GM18502 (cell line): ENCODE data around the gene LRRC17.
"Not testable (repeated sequence)": the region's sequence is repeated elsewhere in the genome, so short reads cannot be mapped to it uniquely, and the experiment has no call there.

Experiments
- ATAC-seq: cut with Tn5 transposase; IDR thresholded peaks from one replicate; pipeline ENCODE4 v1.9.1; 2021; ENCODE audit warnings: mild to moderate bottlenecking; ENCODE audit not compliant: unreplicated experiment, poor library complexity

Gene LRRC17

DNA sequence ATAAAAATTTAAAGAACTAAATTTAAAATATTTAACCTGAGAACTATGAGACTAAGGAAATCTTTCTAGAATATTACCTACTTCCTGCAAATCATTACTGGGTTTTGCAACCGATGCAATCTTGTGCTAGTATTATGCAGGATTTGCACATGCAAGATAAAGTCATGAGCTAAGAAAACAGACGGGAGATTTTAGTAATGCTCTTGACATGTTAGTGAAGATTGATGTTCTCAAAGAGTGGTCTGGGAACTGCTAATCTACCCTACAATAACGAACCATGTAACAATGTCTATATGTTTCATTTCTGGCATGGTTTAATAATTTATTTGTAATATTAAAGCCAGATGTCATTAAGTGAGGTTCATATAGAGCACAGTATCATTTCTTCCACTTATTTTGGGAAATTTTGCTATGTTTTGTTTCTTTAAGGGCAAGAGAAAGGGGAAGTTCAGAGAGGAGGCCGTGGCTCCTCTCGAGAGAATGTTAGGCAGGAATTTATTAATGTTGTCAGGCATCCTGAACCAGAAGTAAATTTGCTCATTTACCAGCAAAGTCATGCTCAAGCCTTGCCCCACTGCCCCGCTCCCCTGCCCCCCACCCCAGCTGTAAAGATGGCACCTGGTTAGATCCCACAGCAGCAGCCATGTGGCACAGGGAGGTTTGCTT, 22.8 kb downstream of the LRRC17 start:
- no peak for ATAC-seq

DNA sequence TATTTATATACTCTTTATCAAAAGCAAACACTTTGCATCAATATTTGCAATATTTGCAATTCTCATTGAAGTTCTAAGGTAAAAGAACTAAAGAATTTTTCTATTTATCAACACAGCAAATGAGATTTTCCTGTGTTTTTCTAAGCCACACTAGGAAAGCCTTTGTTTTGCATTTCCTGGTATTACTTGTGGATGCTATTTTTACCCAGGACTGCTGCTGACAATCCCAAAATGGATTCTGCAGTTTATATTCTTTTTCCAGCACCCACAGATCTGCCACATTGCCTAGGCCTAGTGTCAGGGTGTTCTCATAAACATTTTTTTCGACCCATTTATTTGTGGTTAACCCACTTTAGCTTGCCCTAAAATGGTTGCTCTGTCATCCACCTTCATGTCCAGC, 25.9 kb downstream of the LRRC17 start:
- no peak for ATAC-seq

DNA sequence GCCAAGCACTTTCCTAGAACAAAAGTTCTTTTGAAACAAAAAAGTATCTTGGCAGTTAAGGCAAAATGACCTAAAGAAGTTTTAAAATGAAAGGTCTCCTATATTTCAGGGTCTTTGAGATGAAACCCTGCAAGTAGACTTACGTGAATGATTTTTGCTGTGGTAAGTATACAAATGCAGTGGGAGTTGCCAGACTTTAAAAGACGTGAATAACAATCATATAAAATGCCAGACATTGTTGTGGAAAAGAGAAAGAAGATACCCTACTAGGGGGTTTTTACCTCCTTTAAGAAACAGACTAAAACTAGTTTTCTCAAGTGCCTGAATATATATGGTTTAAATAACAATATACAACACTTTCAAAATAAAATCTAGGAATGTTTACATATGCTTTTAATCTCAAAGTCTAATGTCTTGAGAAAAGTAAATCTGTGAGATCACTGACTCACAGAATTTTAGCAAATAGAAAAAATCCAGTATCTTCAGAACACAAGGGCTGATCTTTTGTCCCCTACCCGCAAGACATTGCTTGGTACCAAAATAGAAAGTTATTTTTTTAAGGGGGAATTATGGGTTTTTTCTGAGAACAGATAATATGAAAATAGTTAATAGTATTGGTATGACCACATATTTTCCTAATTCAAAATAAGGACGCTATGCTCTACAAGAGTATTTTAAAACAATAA, 29.5 kb downstream of the LRRC17 start:
- ATAC-seq, result no peak

DNA sequence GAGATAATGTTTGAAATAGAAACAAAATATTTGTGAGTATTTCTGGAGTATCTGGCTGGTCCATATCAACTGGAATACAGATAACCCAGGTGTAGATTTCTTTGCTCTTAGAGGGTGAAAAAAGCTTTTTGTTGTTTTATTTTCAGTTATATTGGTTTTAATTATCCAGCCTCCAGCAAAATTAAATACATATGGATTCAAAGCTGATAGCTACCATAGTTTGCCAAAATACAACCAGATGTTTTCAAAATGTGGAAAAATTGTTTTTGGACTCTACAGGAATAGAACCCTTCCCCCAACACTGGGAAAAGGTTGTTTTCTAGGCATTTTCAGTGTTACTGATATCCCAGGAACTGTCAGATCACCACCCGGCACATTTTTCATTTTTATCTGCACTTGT, 30.1 kb downstream of the LRRC17 start:
- ATAC-seq, result no peak

DNA sequence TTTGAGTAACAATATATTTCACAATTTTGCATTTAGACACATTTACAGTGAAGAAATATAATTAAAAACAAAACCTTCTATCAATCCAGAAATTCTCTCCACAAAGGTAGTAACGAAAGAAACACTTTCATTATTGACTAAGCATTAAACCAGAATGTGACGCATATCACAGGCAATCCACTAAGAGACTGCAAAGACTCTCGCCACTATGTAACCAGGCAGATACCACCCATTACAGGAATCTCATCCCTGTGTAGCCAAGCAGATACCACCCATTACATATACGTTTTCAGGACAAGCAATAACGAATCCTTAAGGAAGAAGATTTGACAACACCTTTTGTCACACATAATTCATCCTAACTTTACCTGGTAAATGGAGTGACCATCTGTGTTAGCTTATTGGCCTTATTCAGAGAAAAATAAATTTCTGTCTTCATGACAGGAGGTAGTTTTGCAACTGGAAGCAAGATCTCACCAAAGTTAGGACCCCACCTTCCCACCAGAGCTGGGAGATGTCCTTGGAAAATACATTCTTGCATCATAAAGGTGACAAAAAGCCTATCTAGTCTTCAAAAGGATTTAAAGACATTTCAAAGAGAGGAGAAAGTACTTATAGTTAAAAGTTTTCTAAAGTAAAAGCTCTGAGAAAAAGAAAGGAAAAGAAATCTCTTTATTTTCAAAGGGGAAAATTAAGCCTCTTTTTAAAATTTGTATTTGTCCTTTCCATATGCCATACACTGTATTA, 30.8 kb downstream of the LRRC17 start:
- ATAC-seq, result peak; percentile 55

DNA sequence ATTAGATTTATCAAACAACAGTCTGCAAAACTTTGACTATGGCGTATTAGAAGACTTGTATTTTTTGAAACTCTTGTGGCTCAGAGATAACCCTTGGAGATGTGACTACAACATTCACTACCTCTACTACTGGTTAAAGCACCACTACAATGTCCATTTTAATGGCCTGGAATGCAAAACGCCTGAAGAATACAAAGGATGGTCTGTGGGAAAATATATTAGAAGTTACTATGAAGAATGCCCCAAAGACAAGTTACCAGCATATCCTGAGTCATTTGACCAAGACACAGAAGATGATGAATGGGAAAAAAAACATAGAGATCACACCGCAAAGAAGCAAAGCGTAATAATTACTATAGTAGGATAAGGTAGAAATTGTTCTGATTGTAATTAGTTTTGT, 31.4 kb downstream of the LRRC17 start:
- no peak for ATAC-seq

DNA sequence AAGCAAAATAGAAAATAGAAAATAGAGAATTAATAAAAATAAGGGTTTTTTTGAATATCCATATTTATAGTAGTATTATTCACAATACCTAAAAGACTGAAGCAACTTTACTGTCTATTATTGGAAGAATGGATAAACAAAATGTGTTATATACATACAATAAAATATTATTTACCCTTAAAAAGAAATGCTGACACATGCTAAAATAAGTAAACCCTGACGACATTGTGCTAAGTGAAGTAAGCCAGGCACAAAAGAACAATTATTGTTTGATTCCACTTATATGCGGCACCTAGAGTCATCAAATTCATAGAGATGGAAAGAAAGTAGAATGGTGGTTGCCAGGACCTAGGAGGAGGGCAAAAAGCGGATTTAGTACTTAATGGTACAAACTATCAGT, 39.0 kb downstream of the LRRC17 start:
- no peak for ATAC-seq

DNA sequence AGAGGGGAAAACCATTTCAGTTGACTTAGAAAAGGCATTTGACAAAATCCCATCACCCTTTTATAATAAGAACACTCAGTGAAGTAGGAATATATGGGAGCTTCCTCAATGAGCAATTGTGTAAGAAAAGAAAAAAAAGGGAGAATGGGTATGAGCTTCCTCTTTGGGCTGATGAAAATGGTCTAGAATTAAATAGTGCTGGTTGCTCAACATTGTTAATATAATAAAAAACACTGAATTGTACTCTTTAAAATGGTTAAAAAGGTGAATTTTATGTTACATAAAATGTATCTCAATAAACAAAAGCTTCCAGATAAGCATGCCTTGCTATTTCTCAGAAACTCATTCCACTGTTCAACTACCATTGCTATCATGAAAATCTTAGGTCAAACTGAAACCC, 40.6 kb downstream of the LRRC17 start:
- ATAC-seq, result no peak

DNA sequence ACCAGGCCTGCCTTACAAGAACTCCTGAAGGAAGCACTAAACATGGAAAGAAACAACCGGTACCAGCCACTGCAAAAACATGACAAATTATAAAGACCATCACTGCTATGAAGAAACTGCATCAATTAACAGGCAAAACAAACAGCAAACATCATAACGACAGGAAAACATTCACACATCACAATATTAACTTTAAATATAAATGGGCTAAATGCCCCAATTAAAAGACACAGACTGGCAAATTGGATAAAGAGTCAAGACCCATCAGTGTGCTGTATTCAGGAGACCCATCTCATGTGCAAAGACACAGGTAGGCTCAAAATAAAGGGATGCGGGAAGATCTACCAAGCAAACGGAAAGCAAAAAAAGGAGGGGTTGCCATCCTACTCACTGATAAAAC, 41.6 kb downstream of the LRRC17 start:
- not testable (repeated sequence) for ATAC-seq

DNA sequence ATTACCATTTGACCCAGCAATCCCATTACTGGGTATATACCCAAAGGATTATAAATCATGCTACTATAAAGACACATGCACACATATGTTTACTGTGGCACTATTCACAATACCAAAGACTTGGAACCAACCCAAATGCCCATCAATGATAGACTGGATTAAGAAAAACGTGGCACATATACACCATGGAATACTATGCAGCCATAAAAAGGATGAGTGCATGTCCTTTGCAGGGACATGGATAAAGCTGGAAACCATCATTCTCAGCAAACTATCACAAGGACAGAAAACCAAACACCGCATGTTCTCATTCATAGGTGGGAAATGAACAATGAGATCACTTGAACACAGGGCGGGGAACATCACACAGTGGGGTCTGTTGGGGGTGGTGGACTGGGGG, 45.2 kb downstream of the LRRC17 start:
- ATAC-seq, result not testable (repeated sequence)

DNA sequence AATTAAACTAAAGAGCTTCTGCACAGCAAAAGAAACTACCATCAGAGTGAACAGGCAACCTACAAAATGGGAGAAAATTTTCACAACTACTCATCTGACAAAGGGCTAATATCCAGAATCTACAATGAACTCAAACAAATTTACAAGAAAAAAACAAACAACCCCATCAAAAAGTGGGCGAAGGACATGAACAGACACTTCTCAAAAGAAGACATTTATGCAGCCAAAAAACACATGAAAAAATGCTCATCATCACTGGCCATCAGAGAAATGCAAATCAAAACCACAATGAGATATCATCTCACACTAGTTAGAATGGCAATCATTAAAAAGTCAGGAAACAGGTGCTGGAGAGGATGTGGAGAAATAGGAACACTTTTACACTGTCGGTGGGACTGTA, 49.2 kb downstream of the LRRC17 start:
- not testable (repeated sequence) for ATAC-seq

DNA sequence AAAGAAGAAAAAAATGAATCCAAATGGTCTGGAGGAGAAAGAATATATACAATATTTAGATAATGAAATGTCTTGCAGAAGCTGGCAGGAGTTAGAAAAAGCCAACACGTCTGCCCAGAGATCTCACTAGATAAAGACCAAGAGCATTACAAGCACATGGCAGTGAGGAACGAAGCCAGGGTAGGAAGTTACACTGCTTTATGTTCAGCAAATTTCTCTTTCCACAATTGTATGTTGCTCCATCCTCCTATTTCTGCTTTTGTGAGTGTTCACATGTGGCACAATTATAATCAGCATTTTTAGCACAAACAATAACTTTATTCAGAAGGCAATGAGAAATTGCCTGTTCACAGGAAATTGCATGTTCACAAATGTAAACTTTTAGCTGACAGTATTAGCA, 53.7 kb downstream of the LRRC17 start:
- ATAC-seq, result no peak

DNA sequence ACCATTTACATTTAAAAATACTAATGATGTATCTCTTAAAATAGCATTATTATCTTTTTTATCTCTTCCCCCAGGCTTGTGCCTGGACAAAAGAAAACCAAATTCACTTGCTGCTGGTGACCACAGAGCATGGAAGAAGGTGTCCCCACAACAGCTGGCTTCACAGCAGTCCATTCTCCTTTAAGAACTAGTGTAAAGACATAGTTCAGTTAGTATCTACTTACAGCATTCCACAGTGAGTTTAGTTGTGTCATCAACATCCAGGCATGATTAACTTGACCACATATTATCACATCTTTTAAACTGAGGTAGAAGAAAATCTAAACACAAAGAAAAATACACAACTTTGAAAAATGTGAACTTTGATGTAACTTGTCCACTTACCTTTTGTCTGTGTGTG, 55.0 kb downstream of the LRRC17 start:
- no peak for ATAC-seq

DNA sequence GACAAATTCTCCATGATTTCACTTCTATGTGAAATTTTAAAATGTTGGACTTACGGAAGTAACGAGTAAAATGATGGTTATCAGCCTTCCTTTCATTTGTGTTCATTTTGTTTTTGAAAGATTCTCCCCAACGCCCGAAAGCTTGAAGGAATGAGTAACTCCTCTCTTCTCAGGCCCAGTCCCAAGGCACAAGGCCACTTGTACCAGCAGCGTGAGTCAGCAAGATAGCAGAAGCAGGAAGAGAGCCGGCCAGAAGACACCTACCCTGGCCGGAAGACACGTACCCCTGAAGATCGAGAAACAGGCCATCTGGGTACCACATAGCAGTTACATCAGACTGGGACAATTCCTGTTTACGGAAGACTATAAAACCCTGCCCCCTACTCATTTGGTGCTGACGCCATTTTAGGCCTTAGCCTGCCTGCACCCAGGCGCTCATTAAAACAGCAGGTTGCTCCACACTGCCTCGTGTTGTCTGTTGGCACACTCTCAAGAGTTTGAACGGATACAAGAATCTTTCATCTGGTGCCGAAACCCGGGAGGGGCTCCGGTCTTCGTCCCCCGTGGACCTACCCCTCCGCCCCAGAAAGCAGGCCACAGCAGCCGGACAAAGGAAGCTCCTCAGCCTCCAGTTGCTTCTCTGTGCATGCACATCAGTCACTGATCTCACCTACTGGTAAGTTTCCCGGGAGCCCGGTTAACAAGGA, 60.4 kb downstream of the LRRC17 start:
- ATAC-seq, result no peak

DNA sequence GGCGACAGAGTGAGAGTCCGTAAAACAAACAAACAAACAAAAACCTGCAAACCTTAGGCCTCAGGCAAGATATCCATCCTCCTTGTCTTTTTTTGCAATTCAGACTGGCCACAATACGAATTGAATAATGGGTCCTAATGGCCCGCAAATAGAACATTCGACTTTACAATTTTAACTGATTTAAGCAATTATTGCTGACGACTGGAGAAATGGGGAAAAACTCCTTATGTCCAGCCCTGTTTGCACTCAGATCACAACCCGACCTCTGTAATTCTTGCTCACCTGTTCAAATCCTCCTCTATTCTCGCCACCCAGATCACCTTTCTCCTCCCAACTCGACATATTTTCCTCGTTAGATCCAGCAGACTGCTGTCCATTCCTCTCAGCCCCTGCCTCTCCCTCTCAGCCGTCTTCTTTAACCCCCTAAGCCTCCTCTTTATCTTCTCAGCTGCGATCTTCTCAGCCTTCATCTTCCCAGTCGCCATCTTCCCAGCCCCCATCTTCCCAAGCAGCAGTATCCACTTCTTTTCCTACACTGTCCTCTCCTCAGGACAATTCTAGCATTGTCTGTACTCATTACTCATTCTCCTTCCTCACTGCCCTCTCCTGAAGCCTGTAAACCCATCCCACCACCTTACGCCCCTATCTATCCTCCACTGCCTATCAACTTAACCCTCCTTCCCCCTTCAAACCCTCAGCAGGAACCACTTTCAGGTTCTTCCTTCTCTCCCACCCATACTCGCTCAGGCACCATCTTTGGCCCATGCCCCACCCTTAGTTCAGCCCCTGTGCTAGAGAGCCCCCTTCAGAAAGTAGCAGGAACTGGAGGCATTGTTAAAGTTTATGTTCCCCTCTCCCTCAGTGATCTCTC, 61.8 kb downstream of the LRRC17 start:
- no peak for ATAC-seq

DNA sequence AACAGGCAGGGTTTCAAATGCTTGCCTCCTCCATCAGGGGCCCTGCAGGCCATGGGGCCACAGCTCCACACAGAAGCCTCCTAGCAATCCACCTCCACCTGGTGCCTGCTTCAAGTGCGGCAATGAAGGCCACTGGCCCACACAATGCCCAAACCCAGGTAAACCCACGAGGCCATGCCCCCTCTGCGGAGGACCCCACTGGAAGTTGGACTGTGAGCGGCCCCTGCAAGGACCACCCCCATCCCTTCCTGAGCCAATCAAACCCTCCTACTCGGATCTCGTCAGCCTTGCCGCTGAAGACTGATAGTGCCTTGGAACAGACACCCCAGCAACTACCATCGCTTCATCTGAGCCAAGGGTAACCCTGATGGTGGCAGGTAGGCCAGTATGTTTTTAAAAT, 63.1 kb downstream of the LRRC17 start:
- ATAC-seq, result no peak

DNA sequence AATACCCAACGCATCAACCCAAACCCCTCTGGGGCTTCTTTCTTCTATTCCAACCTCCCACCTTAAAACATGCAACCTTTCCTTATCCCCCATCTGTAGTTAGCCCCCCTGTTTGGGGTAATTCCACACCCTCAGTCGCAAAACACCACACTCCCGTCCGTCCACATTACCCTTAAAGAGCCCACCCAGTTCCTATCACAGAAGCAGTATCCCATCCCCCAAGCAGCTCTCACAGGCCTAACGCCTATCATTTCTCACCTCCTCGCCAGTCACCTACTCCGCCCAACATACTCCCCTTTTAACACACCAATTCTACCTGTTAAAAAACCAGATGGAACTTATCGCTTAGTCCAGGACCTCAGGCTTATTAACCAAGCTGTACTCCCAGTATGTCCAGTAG, 63.7 kb downstream of the LRRC17 start:
- ATAC-seq, result no peak

DNA sequence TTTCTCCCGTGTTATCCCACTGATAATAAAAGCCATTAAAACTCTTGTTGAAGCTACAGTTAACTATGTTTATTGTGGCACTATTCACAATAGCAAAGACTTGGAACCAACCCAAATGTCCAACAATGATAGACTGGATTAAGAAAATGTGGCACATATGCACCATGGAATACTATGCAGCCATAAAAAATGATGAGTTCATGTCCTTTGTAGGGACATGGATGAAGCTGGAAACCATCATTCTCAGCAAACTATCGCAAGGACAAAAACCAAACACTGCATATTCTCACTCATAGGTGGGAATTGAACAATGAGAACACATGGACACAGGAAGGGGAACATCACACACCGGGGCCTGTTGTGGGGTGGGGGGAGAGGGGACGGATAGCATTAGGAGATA, 64.8 kb downstream of the LRRC17 start:
- ATAC-seq, result not testable (repeated sequence)

DNA sequence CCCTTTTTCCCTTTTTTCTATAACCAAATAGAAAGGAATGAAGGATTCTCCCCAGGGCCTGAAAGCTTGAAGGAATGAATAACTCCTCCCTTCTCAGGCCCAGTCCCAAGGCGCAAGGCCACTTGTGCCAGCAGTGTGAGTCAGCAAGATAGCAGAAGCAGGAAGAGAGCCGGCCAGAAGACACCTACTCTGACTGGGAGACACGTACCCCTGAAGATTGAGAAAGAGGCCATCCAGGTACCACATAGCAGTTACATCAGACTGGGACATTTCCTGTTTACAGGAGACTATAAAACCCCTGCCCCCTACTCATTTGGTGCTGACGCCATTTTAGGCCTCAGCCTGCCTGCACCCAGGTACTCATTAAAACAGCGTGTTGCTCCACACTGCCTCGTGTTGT, 65.5 kb downstream of the LRRC17 start:
- no peak for ATAC-seq

DNA sequence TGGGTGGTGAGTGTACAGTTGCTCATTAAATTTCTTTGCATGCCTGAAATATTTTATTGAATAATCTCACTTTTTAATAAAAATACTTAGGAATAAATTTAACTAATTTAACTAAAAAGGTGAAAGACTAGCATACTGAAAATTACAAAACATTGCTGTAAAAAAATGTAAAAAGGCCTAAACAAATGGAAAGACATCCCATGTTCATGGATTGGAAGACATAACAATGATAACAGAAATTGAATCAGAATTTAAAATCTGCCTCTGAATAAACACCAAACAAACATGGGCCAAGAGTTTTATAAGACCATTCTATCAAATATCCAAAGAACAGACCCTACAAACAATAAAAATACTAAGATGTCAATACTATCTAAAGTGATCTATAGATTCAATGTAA, 66.9 kb downstream of the LRRC17 start:
- no peak for ATAC-seq
